Measurements from ENCODE around the gene AGO3. TPM values are rescaled to one million over a fixed set of nuclear protein-coding genes. Genes with fewer than 3 reads are reported as not detected.
"Not testable (repeated sequence)": the region's sequence is repeated elsewhere in the genome, so short reads cannot be mapped to it uniquely, and the experiment has no call there.

The AGO3 gene
- total RNA-seq, 6 experiments from 2014 or later = 18.3 to 24.0 (median 21.4) TPM

GRCh38 chr1:35884934-35885333 lies 46.0 kb upstream of the AGO3 start:
- Mint-ChIP-seq H3K4me1 (ENCODE audit: low read depth) (peaks cover 44% of the 10 kb centered on the region), H3K27ac (no peak overlapping the region), H3K27me3 (ENCODE audit: insufficient read depth) (0 out of 2 replicates have a peak, but pooled peaks cover 5% of the 10 kb centered on the region), H3K4me3 (no peak overlapping the region; the same call in 1 of the 2 replicates), H3K36me3 (ENCODE audit: low read depth) (no peaks in the 10 kb centered on the region; the same call in 1 of the 2 replicates), H3K9me3 (no peaks in the 10 kb centered on the region)
- no peak for TF ChIP-seq CTCF (IDR thresholded peaks at IDR 0.05)
- DNase-seq = no peak

- Mint-ChIP-seq H3K27ac (no peak overlapping the region), H3K4me1 (ENCODE audit: low read depth) (peaks cover 44% of the 10 kb centered on the region), H3K36me3 (ENCODE audit: low read depth) (no peaks in the 10 kb centered on the region; the same call in 1 of the 2 replicates), H3K4me3 (no peak overlapping the region), H3K27me3 (ENCODE audit: insufficient read depth) (0 out of 2 replicates have a peak, but pooled peaks cover 5% of the 10 kb centered on the region), H3K9me3 (no peaks in the 10 kb centered on the region)
- no peak for DNase-seq
- no peak for TF ChIP-seq CTCF (IDR thresholded peaks at IDR 0.05)
These were observed 44.8 kb upstream of the AGO3 start for GRCh38 chr1:35885961-35886558.

GRCh38 chr1:35886577-35887431 lies 44.1 kb upstream of the AGO3 start:
- DNase-seq = no peak
- peak overlapping the region; percentile 31; the same call in 1 of the 2 replicates for H3K27ac Mint-ChIP-seq

GRCh38 chr1:35887508-35887907 lies 43.4 kb upstream of the AGO3 start:
- DNase-seq = no peak
- Mint-ChIP-seq H3K9me3 (no peaks in the 10 kb centered on the region), H3K27ac (0 out of 2 replicates have a peak overlapping the region, but pooled peaks have one; percentile 31), H3K4me3 (no peak overlapping the region), H3K4me1 (ENCODE audit: low read depth) (peaks cover 37% of the 10 kb centered on the region), H3K36me3 (ENCODE audit: low read depth) (no peaks in the 10 kb centered on the region; the same call in 1 of the 2 replicates), H3K27me3 (ENCODE audit: insufficient read depth) (no peaks in the 10 kb centered on the region)
- TF ChIP-seq CTCF (IDR thresholded peaks at IDR 0.05) = no peak

More at GRCh38 chr1:35886577-35887431, 44.1 kb upstream of the AGO3 start:
- no peak overlapping the region for H3K4me3 Mint-ChIP-seq
- no peak for TF ChIP-seq CTCF (IDR thresholded peaks at IDR 0.05)
- H3K27me3 Mint-ChIP-seq (ENCODE audit: insufficient read depth) = no peaks in the 10 kb centered on the region
- no peaks in the 10 kb centered on the region for H3K9me3 Mint-ChIP-seq
- no peaks in the 10 kb centered on the region; the same call in 1 of the 2 replicates for H3K36me3 Mint-ChIP-seq (ENCODE audit: low read depth)
- peaks cover 44% of the 10 kb centered on the region for H3K4me1 Mint-ChIP-seq (ENCODE audit: low read depth)

GRCh38 chr1:35888255-35888654 lies 42.6 kb upstream of the AGO3 start:
- Mint-ChIP-seq H3K9me3 (no peaks in the 10 kb centered on the region), H3K4me3 (no peak overlapping the region), H3K27ac (no peak overlapping the region), H3K4me1 (ENCODE audit: low read depth) (peaks cover 34% of the 10 kb centered on the region), H3K36me3 (ENCODE audit: low read depth) (no peaks in the 10 kb centered on the region; the same call in 1 of the 2 replicates), H3K27me3 (ENCODE audit: insufficient read depth) (no peaks in the 10 kb centered on the region)
- no peak for DNase-seq
- TF ChIP-seq CTCF (IDR thresholded peaks at IDR 0.05) = no peak

- H3K4me3 Mint-ChIP-seq; H3K9me3 Mint-ChIP-seq; H3K27ac Mint-ChIP-seq; H3K36me3 Mint-ChIP-seq (ENCODE audit: low read depth); H3K27me3 Mint-ChIP-seq (ENCODE audit: insufficient read depth); DNase-seq: not testable (repeated sequence)
- H3K4me1 Mint-ChIP-seq (ENCODE audit: low read depth) = peaks cover 37% of the 10 kb centered on the region
These were observed 41.9 kb upstream of the AGO3 start for GRCh38 chr1:35888981-35889380.
